HEK293 (cell line): ENCODE data around the gene NHP2.

Experiments
- CTCF ChIA-PET: fragments of 350-600 bp; formaldehyde crosslinking; extraction: SDS; loops from one replicate; lab custom pipeline; 2021; ENCODE audit warnings: antibody characterized with exemption; lab: Yijun Ruan, JAX
- POLR2A ChIA-PET: fragments of 300-600 bp; formaldehyde crosslinking; extraction: SDS; loops from one replicate; lab custom pipeline; 2020; ENCODE audit warnings: antibody characterized with exemption, inconsistent platforms; lab: Yijun Ruan, JAX
- H3K27ac ChIP-seq: fragments of 200-500 bp; sonication (Bioruptor generic); 2 replicates; pipeline ENCODE4 v1.5.1; 2014; ENCODE audit warnings: low read depth, low read length, control low read depth, inconsistent platforms; ENCODE audit errors: extremely low read depth
- H3K36me3 ChIP-seq, 2 experiments: fragments of 200-500 bp in 1 of 2; sonication (Bioruptor generic) in 1 of 2; 1 replicate in 1 of 2; 2 replicates in 1 of 2; pipeline ENCODE4 v1.5.1; 2014 to 2017; ENCODE audit warnings: inconsistent platforms in 2 of 2, low read length in 2 of 2; ENCODE audit not compliant: control insufficient read depth in 2 of 2, insufficient read depth in 1 of 2
- H3K4me1 ChIP-seq: fragments of 200-500 bp; sonication (Bioruptor generic); 2 replicates; pipeline ENCODE4 v1.5.1; 2014; ENCODE audit warnings: mild to moderate bottlenecking, low read length, inconsistent platforms; ENCODE audit not compliant: control insufficient read depth, insufficient read depth
- H3K4me3 ChIP-seq: 2 replicates; pipeline ENCODE4 v1.5.1; 2011; ENCODE audit warnings: low read depth, mild to moderate bottlenecking, control low read depth, low read length, moderate library complexity
- H3K9me3 ChIP-seq: fragments of 200-500 bp; sonication (Bioruptor generic); 2 replicates; pipeline ENCODE4 v1.5.1; 2014; ENCODE audit warnings: low read depth, low read length, inconsistent platforms; ENCODE audit not compliant: control insufficient read depth, insufficient read depth
- BCL11B ChIP-seq: fragments of 450-650 bp; formaldehyde crosslinking; IDR thresholded peaks from 2 replicates; pipeline ENCODE4 v1.5.1; 2016; ENCODE audit warnings: low read depth, missing biosample characterization, missing genetic modification characterization
- GFI1B ChIP-seq: fragments of 450-650 bp; formaldehyde crosslinking; IDR thresholded peaks from 2 replicates; pipeline ENCODE4 v1.5.1; 2016; ENCODE audit warnings: missing biosample characterization, missing genetic modification characterization
- KLF1 ChIP-seq: fragments of 450-650 bp; formaldehyde crosslinking; IDR thresholded peaks from 2 replicates; pipeline ENCODE4 v1.5.1; 2016; ENCODE audit warnings: missing biosample characterization, missing genetic modification characterization
- KLF7 ChIP-seq: fragments of 450-650 bp; formaldehyde crosslinking; IDR thresholded peaks from 2 replicates; pipeline ENCODE4 v1.5.1; 2016; ENCODE audit warnings: missing biosample characterization, missing genetic modification characterization, borderline replicate concordance
- RBAK ChIP-seq: fragments of 450-650 bp; formaldehyde crosslinking; IDR thresholded peaks from 2 replicates; pipeline ENCODE4 v1.5.1; 2016; ENCODE audit warnings: missing biosample characterization, missing genetic modification characterization
- REPIN1 ChIP-seq: fragments of 450-650 bp; formaldehyde crosslinking; IDR thresholded peaks from 2 replicates; pipeline ENCODE4 v1.5.1; 2017; ENCODE audit warnings: missing biosample characterization, missing genetic modification characterization, low read depth
- SALL2 ChIP-seq: fragments of 450-650 bp; formaldehyde crosslinking; IDR thresholded peaks from 2 replicates; pipeline ENCODE4 v1.5.0; 2017; ENCODE audit warnings: missing biosample characterization, mild to moderate bottlenecking, missing genetic modification characterization, borderline replicate concordance
- WT1 ChIP-seq: fragments of 450-650 bp; formaldehyde crosslinking; IDR thresholded peaks from 2 replicates; pipeline ENCODE4 v1.5.1; 2016; ENCODE audit warnings: missing biosample characterization, missing genetic modification characterization
- ZBTB6 ChIP-seq: fragments of 450-650 bp; formaldehyde crosslinking; IDR thresholded peaks from 2 replicates; pipeline ENCODE4 v1.5.1; 2017; ENCODE audit warnings: missing biosample characterization, missing genetic modification characterization
- ZNF112 ChIP-seq: fragments of 450-650 bp; formaldehyde crosslinking; IDR thresholded peaks from 2 replicates; pipeline ENCODE4 v1.5.0; 2017; ENCODE audit warnings: missing biosample characterization, missing genetic modification characterization
- ZNF140 ChIP-seq: fragments of 450-650 bp; formaldehyde crosslinking; IDR thresholded peaks from 2 replicates; pipeline ENCODE4 v1.5.1; 2016; ENCODE audit warnings: missing biosample characterization, missing genetic modification characterization
- ZNF202 ChIP-seq: fragments of 450-650 bp; formaldehyde crosslinking; IDR thresholded peaks from 2 replicates; pipeline ENCODE4 v1.5.1; 2016; ENCODE audit warnings: missing biosample characterization, missing genetic modification characterization, borderline replicate concordance
- ZNF274 ChIP-seq, 2 experiments: fragments of 200-500 bp in 1 of 2; fragments of 450-650 bp in 1 of 2; sonication (Bioruptor generic) in 1 of 2; formaldehyde crosslinking in 1 of 2; IDR thresholded peaks; 2 replicates each; pipeline versions ENCODE4 v1.5.1 to v1.6.1; 2014 to 2016; ENCODE audit warnings: borderline replicate concordance in 1 of 2, inconsistent platforms in 1 of 2, low read length in 1 of 2, missing biosample characterization in 1 of 2, missing genetic modification characterization in 1 of 2
- ZNF292 ChIP-seq: fragments of 450-650 bp; formaldehyde crosslinking; IDR thresholded peaks from 2 replicates; pipeline ENCODE4 v1.5.1; 2016; ENCODE audit warnings: low read depth, missing biosample characterization, missing genetic modification characterization, borderline replicate concordance
- ZNF514 ChIP-seq: fragments of 450-650 bp; formaldehyde crosslinking; IDR thresholded peaks from 2 replicates; pipeline ENCODE4 v1.5.1; 2016; ENCODE audit warnings: missing biosample characterization, missing genetic modification characterization
- ZNF518A ChIP-seq: fragments of 450-650 bp; formaldehyde crosslinking; conservative IDR thresholded peaks from 2 replicates; pipeline ENCODE4 v1.5.1; 2016; ENCODE audit warnings: low read depth, missing biosample characterization, missing genetic modification characterization
- ZNF600 ChIP-seq: fragments of 450-650 bp; formaldehyde crosslinking; IDR thresholded peaks from 2 replicates; pipeline ENCODE4 v1.5.1; 2016; ENCODE audit warnings: missing biosample characterization, missing genetic modification characterization
- ZNF768 ChIP-seq: fragments of 450-650 bp; formaldehyde crosslinking; IDR thresholded peaks from 2 replicates; pipeline ENCODE4 v1.5.1; 2018; ENCODE audit warnings: missing biosample characterization, mild to moderate bottlenecking, missing genetic modification characterization
- TF ChIP-seq, protein P1 (sequence below): fragments of 450-650 bp; formaldehyde crosslinking; IDR thresholded peaks from 2 replicates; pipeline ENCODE4 v1.5.1; 2016; ENCODE audit warnings: missing biosample characterization, missing genetic modification characterization, low read depth

NHP2 gene

DNA sequence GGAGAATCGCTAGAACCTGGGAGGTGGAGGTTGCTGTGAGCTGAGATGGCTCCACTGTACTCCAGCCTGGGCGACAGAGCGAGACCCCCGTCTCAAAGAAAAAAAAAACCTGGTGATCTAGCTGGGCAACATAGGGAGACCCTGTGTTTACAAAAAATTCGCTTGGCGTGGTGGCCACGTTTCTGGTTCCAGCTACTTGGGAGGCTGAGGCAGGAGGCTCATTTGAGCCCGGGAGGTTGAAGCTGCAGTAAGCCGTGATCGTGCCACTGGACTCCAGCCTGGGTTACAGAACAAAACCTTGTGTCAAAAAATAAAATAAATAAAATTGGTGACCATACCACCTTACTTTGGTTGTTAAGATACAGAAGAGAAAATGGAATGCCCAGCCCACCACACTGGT is 48.9 kb upstream of the NHP2 start:
- CTCF ChIA-PET, result no interaction called here
- H3K9me3 ChIP-seq, result no peaks in the 10 kb centered on the region
- peaks cover 9 to 23% of the 10 kb centered on the region in 2 experiments; a peak in 2 of 3 replicates for H3K36me3 ChIP-seq
- H3K4me3 ChIP-seq, result no peak overlapping the region
- TF ChIP-seq SALL2, result no peak
- no peak for TF ChIP-seq KLF1 (tag by site-specific recombination)
- TF ChIP-seq KLF7 (tag by site-specific recombination), result no peak
- TF ChIP-seq ZNF518A, result no peak
- TF ChIP-seq GFI1B (tag by site-specific recombination), result no peak
- TF ChIP-seq RBAK (tag by site-specific recombination), result no peak
- TF ChIP-seq ZNF292, result no peak
- no peak for TF ChIP-seq ZNF514 (tag by site-specific recombination)
- no peak for TF ChIP-seq ZNF140
- no peak for TF ChIP-seq ZBTB6
- no peak for TF ChIP-seq ZNF202 (tag by site-specific recombination)
- TF ChIP-seq WT1 (tag by site-specific recombination), result no peak
- TF ChIP-seq ZNF112 (tag by site-specific recombination), result no peak
- TF ChIP-seq, protein P1, sequence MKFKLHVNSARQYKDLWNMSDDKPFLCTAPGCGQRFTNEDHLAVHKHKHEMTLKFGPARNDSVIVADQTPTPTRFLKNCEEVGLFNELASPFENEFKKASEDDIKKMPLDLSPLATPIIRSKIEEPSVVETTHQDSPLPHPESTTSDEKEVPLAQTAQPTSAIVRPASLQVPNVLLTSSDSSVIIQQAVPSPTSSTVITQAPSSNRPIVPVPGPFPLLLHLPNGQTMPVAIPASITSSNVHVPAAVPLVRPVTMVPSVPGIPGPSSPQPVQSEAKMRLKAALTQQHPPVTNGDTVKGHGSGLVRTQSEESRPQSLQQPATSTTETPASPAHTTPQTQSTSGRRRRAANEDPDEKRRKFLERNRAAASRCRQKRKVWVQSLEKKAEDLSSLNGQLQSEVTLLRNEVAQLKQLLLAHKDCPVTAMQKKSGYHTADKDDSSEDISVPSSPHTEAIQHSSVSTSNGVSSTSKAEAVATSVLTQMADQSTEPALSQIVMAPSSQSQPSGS (tag by site-specific recombination), result no peak
- TF ChIP-seq ZNF274 (IDR thresholded peaks at IDR 0.05; ENCODE audit: low read length), result no peak
- TF ChIP-seq ZNF274 (tag by site-specific recombination; IDR thresholded peaks at IDR 0.05; ENCODE audit: borderline replicate concordance), result no peak
- TF ChIP-seq REPIN1 (tag by site-specific recombination), result no peak
- TF ChIP-seq BCL11B (tag by site-specific recombination), result no peak
- POLR2A ChIA-PET, result interaction anchor here (0.6 kb wide), 1 partner anchor 1200 kb away, joined by 3 read pairs; no protein-coding TSS in a partner anchor
- H3K4me1 ChIP-seq, result peaks cover 2% of the 10 kb centered on the region; the same call in 1 of the 2 replicates
- H3K27ac ChIP-seq, result no peak overlapping the region

- POLR2A ChIA-PET, result no interaction called here
These were observed 48.2 kb upstream of the NHP2 start for GRCh38 chr5:178201927-178202235.

More at GRCh38 chr5:178201927-178202235, 48.2 kb upstream of the NHP2 start:
- Histone ChIP-seq H3K4me3 (no peak overlapping the region), H3K27ac (no peak overlapping the region), H3K4me1 (peaks cover under 1% of the 10 kb centered on the region; the same call in 1 of the 2 replicates), H3K36me3 (peaks cover 6 to 17% of the 10 kb centered on the region in 2 experiments; a peak in 2 of 3 replicates), H3K9me3 (no peaks in the 10 kb centered on the region)
- TF ChIP-seq ZNF768 (tag by site-specific recombination) (no peak), ZNF600 (tag by site-specific recombination) (peak; percentile 73)
- CTCF ChIA-PET, result interaction anchor here (0.6 to 1.9 kb wide), 2 partner anchors 26 to 126 kb away, joined by 3 to 5 read pairs; no protein-coding TSS in a partner anchor
